ENCODE results near the gene TRABD2B.

TRABD2B gene

GRCh38 chr1:47991187-47991586, 6.0 kb downstream of the TRABD2B start:
- DNase-seq = no peak

GRCh38 chr1:47990286-47990685, 6.9 kb downstream of the TRABD2B start:
- no peak for DNase-seq

GRCh38 chr1:47987601-47988000, 9.6 kb downstream of the TRABD2B start:
- DNase-seq = no peak

- no peak for DNase-seq
These were observed 10.4 kb downstream of the TRABD2B start for GRCh38 chr1:47986761-47987200.

- DNase-seq = no peak
These were observed 12.2 kb downstream of the TRABD2B start for GRCh38 chr1:47985018-47985417.

GRCh38 chr1:47984175-47984789, 12.9 kb downstream of the TRABD2B start:
- no peak for DNase-seq

GRCh38 chr1:47983691-47984090, 13.5 kb downstream of the TRABD2B start:
- DNase-seq = no peak

- no peak for DNase-seq
These were observed 15.4 kb downstream of the TRABD2B start for GRCh38 chr1:47981667-47982350.

- no peak for DNase-seq
These were observed 16.7 kb downstream of the TRABD2B start for GRCh38 chr1:47980501-47980900.

- DNase-seq = no peak
These were observed 17.5 kb downstream of the TRABD2B start for GRCh38 chr1:47979724-47980123.

- DNase-seq = no peak
These were observed 18.7 kb downstream of the TRABD2B start for GRCh38 chr1:47978486-47978885.

- no peak for DNase-seq
These were observed 20.5 kb downstream of the TRABD2B start for GRCh38 chr1:47976728-47977127.

- DNase-seq = no peak
These were observed 20.9 kb downstream of the TRABD2B start for GRCh38 chr1:47976267-47976666.

GRCh38 chr1:47975302-47975921, 21.8 kb downstream of the TRABD2B start:
- DNase-seq = no peak

GRCh38 chr1:47972864-47973432, 24.2 kb downstream of the TRABD2B start:
- no peak for DNase-seq

- DNase-seq = no peak
These were observed 25.6 kb downstream of the TRABD2B start for GRCh38 chr1:47971385-47972160.

- no peak for DNase-seq
These were observed 26.3 kb downstream of the TRABD2B start for GRCh38 chr1:47970882-47971281.

- no peak for DNase-seq
These were observed 27.7 kb downstream of the TRABD2B start for GRCh38 chr1:47969478-47969877.

GRCh38 chr1:47968556-47968888, 28.7 kb downstream of the TRABD2B start:
- DNase-seq = no peak

GRCh38 chr1:47967864-47968555, 29.2 kb downstream of the TRABD2B start:
- DNase-seq = no peak

- DNase-seq = no peak
These were observed 31.4 kb downstream of the TRABD2B start for GRCh38 chr1:47965816-47966215.

- no peak for DNase-seq
These were observed 32.5 kb downstream of the TRABD2B start for GRCh38 chr1:47964636-47965035.

Measured in SIG-M5 (cell line).